ACC112 (cell line): ENCODE results near the gene SLC26A6.

ENCODE experiments used
- H2AFZ ChIP-seq: fragments of 200-600 bp; sonication (generic); one replicate; pipeline ENCODE4 v1.6.0; 2017; ENCODE audit warnings: antibody characterized with exemption, low read length; ENCODE audit not compliant: unreplicated experiment
- H3K27ac ChIP-seq: fragments of 200-600 bp; sonication (generic); 2 replicates; pipeline ENCODE4 v1.5.1; 2014; ENCODE audit warnings: low read depth, mild to moderate bottlenecking, antibody characterized with exemption, low read length, moderate library complexity
- H3K27me3 ChIP-seq: fragments of 200-600 bp; sonication (generic); 2 replicates; pipeline ENCODE4 v1.6.1; 2014; ENCODE audit warnings: mild to moderate bottlenecking, antibody characterized with exemption, low read length, moderate library complexity, mixed read lengths; ENCODE audit not compliant: insufficient read depth
- H3K36me3 ChIP-seq: fragments of 200-600 bp; sonication (generic); 2 replicates; pipeline ENCODE4 v1.6.1; 2016; ENCODE audit warnings: mild to moderate bottlenecking, antibody characterized with exemption, low read length, moderate library complexity, mixed read lengths; ENCODE audit not compliant: insufficient read depth
- H3K4me1 ChIP-seq: fragments of 200-600 bp; sonication (generic); one replicate; pipeline ENCODE4 v1.6.1; 2016; ENCODE audit warnings: low read length, mixed read lengths; ENCODE audit not compliant: insufficient read depth, unreplicated experiment, control insufficient read depth
- H3K4me3 ChIP-seq: fragments of 200-600 bp; sonication (generic); 2 replicates; pipeline ENCODE4 v1.5.1; 2014; ENCODE audit warnings: mild to moderate bottlenecking, low read depth, low read length
- H3K79me2 ChIP-seq: fragments of 200-600 bp; sonication (generic); one replicate; pipeline ENCODE4 v1.6.0; 2016; ENCODE audit warnings: low read length; ENCODE audit not compliant: control insufficient read depth, unreplicated experiment, insufficient read depth

Gene SLC26A6, protein sequence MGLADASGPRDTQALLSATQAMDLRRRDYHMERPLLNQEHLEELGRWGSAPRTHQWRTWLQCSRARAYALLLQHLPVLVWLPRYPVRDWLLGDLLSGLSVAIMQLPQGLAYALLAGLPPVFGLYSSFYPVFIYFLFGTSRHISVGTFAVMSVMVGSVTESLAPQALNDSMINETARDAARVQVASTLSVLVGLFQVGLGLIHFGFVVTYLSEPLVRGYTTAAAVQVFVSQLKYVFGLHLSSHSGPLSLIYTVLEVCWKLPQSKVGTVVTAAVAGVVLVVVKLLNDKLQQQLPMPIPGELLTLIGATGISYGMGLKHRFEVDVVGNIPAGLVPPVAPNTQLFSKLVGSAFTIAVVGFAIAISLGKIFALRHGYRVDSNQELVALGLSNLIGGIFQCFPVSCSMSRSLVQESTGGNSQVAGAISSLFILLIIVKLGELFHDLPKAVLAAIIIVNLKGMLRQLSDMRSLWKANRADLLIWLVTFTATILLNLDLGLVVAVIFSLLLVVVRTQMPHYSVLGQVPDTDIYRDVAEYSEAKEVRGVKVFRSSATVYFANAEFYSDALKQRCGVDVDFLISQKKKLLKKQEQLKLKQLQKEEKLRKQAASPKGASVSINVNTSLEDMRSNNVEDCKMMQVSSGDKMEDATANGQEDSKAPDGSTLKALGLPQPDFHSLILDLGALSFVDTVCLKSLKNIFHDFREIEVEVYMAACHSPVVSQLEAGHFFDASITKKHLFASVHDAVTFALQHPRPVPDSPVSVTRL

DNA sequence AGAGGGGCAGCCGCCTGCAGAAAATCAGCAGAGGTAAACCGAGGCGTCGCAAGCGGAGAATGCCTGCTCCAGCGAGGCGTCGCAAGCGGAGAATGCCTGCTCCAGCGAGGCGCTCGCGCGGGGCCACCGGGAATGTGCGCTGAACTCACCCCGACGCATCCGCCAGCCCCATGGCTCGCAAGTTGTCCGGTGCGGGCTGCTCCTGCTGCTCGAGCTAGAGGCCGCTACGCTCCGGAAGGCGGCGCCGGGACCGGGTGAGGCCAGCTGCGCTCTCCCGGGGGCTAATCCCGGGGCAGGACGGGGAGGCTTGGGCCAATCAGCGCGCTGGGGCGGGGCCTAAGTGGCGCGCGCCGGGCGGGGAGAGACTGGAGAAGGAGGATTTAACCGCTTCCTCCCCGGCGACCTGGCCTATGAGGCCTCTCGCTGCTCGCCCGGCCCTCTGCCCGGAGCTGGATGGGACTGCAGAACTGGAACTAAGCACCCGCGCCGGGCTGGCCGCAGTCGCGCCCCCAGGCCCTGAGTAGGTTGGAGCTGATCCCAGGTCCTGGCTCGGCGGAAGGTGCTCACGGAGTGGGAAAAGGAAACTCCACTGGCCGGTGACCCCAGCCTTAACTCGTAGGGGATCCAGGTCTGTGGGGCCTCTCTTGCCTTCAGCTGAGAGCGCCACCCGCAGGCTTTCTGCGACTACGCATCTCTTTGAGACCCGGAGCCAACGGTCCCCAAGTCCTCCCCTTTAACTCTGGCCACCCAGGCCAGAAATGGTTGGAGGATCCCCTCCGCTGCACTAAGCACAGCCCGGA is at the start of gene SLC26A6:
Gene SLC26A6 (minus strand): TSS at position 240 of the 800 bp plus-strand sequence. CDS start 68 bp downstream, at position 172.
- Histone ChIP-seq H3K79me2 (peaks cover 19% of the 10 kb centered on the region), H3K4me3 (peak within 1 kb of the TSS; percentile 87), H3K36me3 (peaks cover 14% of the 10 kb centered on the region; the same call in 1 of the 2 replicates), H3K4me1 (peaks cover 20% of the 10 kb centered on the region), H3K27me3 (no peaks in the 10 kb centered on the region), H3K27ac (peak within 1 kb of the TSS; percentile 18; the same call in 1 of the 2 replicates), H2AFZ (peak within 1 kb of the TSS; percentile 16)

DNA sequence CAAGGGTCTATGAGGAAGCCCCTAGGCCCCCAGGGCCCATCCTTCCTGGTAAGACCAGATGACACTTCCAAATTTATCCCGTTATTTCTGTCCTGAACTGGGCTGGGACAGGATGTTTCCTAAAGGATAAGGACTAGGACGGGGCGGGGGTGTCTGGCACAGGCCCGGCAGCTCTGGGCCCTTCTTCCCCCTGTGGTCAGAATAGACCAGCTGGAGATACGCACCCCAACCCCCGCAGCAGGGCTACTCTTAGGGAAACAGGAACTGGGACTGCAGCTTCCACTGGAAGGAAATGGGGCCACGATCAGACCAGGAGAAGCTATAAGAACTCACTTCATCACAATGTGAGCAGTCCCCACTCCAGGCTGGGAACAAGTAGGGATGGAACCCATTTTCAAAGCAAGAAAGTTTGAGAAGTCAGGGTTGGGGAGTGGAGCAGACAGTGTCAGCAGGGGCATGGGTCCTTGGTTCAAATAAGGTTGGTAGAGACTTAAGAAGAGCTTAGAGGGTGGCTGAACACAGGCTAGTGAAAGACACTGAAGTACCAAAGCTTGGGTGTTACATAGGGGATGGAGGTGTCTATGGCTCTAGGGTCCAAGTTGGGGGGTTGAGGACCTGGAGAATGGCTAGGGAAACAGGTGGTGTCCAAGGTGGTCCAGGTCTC is 49.4 kb upstream of the SLC26A6 start:
- H3K27me3 ChIP-seq: no peaks in the 10 kb centered on the region
- H3K4me1 ChIP-seq: peaks cover 21% of the 10 kb centered on the region
- H3K36me3 ChIP-seq: peaks cover 18% of the 10 kb centered on the region; the same call in 1 of the 2 replicates
- H3K79me2 ChIP-seq: peaks cover 25% of the 10 kb centered on the region
- peak overlapping the region; percentile 93 for H3K4me3 ChIP-seq
- no peak overlapping the region for H3K27ac ChIP-seq
- no peak overlapping the region for H2AFZ ChIP-seq

DNA sequence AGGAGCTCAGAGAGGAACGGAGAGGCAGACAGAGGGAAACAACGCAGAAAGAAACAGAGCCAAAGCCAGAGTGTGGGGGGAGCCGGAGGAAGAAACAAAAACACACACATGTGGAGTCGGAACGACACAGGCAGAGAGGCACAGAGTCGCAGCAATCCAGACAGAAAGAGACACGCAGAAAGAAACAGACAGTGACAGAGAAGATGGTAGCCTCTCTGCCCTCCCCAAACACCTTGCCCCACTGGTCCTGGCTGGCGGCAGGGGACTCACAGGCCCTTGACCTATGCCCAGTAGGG is 48.7 kb upstream of the SLC26A6 start:
- Histone ChIP-seq H3K4me1 (peaks cover 21% of the 10 kb centered on the region), H3K36me3 (peaks cover 20% of the 10 kb centered on the region; the same call in 1 of the 2 replicates)

DNA sequence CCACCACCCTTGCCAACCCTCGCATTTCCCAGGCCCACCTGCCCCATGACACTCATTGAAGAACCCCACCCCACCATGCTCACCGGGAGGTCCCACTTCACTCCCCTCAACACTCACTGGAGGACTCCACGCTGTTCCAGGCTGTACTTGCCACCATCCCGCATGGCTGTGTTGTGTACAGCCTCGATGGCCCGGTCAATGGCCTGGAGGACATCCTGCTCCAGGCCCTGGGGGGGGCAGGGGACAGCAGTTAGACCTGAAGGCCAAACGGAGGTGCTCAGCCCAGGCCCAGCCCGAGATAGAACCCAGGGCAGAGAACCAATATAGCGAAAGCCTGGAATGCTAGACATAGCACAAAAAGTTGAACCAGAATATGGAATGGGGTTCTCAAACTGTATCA is 47.5 kb upstream of the SLC26A6 start:
- peaks cover 25% of the 10 kb centered on the region for H3K79me2 ChIP-seq
- H3K4me1 ChIP-seq: peaks cover 21% of the 10 kb centered on the region
- no peaks in the 10 kb centered on the region for H3K27me3 ChIP-seq
- H3K36me3 ChIP-seq: peaks cover 16% of the 10 kb centered on the region; the same call in 1 of the 2 replicates
- no peak overlapping the region for H3K4me3 ChIP-seq
- no peak overlapping the region for H3K27ac ChIP-seq
- no peak overlapping the region for H2AFZ ChIP-seq

More for the DNA sequence above, 48.7 kb upstream of the SLC26A6 start:
- Histone ChIP-seq H3K27me3 (no peaks in the 10 kb centered on the region), H3K27ac (no peak overlapping the region), H2AFZ (no peak overlapping the region), H3K4me3 (peak overlapping the region; percentile 93), H3K79me2 (peaks cover 25% of the 10 kb centered on the region)

DNA sequence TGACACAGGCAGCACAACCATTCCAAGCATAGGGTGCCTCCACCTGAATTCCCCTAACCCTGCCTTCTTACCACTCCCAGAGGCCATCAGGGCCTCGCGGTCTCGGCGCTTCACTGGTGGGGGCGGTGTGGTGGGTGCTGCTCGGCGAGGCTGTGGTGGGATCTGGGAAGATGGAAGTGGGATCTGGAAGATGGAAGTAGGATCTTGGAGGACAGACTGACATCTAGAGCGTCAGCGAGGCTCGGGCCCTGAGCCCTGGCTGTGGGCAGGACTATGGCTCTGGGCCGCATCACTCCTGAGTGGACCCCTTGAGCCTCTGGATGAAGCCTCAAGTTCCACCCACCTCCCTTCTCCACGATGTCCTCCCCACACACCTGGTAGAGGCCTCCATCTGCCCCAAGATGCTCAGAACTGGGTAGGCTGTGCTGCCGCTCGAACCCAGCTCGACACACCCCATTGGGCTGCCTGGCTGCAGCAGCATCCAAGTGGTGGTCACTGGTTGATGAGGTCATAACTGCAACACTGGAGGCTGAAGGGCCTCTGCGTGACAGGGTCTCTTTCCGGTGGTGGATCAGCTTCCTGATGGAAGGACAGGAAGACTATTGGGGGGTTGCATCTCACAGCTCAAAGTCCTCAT is 46.8 kb upstream of the SLC26A6 start:
- Histone ChIP-seq H3K4me1 (peaks cover 21% of the 10 kb centered on the region), H3K36me3 (peaks cover 16% of the 10 kb centered on the region; the same call in 1 of the 2 replicates), H3K4me3 (no peak overlapping the region), H3K27ac (no peak overlapping the region), H3K27me3 (no peaks in the 10 kb centered on the region), H3K79me2 (peaks cover 25% of the 10 kb centered on the region), H2AFZ (no peak overlapping the region)

DNA sequence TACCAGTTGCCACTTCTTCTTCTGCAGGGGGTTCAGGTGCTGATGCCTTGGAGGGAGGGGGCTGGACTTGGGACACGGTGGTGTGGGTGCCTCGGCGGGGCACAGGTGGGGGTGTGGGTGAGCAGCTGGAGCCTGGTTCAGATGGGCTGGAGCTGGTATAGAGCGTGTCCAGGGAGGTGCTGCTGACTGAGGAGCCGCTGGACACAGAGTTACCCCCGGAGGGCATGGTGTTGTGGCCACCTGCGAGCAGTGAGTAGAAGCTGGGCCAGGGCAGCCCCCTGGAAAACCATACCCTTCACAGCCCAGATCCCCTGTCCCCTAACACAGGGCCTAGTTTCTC is 46.2 kb upstream of the SLC26A6 start:
- Histone ChIP-seq H3K27me3 (no peaks in the 10 kb centered on the region), H3K4me1 (peaks cover 21% of the 10 kb centered on the region), H2AFZ (no peak overlapping the region), H3K36me3 (peaks cover 16% of the 10 kb centered on the region; the same call in 1 of the 2 replicates), H3K27ac (no peak overlapping the region), H3K4me3 (no peak overlapping the region), H3K79me2 (peaks cover 25% of the 10 kb centered on the region)

DNA sequence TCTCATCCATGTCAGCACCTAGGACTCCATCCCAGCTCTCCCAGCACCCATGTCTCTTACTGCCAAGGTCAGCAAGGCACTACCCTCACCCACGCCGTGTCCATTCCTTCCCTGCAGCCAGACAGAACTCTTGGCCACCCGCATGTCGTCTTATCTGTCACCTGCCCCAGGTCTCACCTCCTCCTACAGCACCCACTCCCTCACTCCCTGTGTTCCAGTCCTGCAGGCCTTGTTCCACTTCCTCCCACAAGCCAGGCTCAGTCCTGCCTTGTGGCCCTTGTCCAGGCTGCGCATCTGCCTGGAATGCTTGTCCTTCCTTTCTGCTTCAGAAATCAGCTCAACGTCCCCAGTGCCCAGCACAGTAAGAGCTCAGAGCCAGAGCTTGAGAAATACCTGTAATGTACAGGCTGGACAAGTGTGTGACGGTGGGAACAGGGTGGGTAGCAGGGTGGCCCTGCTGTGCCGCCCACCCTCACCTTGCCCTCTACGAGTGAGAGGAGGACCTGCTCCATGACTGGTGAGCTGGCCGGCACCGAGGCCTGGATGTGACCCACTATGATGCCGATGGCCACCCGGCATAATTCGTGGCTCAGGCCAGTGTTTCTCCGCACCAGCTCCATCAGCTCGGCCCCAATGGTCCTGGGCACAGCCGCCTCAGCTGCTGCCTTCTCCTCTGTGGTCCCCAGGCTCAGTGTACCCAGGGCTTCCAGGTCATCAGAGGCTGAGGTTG is 45.7 kb upstream of the SLC26A6 start:
- peaks cover 25% of the 10 kb centered on the region for H3K79me2 ChIP-seq
- no peaks in the 10 kb centered on the region for H3K27me3 ChIP-seq
- no peak overlapping the region for H3K27ac ChIP-seq
- H3K36me3 ChIP-seq: peaks cover 16% of the 10 kb centered on the region; the same call in 1 of the 2 replicates
- H3K4me3 ChIP-seq: no peak overlapping the region
- no peak overlapping the region for H2AFZ ChIP-seq
- H3K4me1 ChIP-seq: peaks cover 21% of the 10 kb centered on the region

DNA sequence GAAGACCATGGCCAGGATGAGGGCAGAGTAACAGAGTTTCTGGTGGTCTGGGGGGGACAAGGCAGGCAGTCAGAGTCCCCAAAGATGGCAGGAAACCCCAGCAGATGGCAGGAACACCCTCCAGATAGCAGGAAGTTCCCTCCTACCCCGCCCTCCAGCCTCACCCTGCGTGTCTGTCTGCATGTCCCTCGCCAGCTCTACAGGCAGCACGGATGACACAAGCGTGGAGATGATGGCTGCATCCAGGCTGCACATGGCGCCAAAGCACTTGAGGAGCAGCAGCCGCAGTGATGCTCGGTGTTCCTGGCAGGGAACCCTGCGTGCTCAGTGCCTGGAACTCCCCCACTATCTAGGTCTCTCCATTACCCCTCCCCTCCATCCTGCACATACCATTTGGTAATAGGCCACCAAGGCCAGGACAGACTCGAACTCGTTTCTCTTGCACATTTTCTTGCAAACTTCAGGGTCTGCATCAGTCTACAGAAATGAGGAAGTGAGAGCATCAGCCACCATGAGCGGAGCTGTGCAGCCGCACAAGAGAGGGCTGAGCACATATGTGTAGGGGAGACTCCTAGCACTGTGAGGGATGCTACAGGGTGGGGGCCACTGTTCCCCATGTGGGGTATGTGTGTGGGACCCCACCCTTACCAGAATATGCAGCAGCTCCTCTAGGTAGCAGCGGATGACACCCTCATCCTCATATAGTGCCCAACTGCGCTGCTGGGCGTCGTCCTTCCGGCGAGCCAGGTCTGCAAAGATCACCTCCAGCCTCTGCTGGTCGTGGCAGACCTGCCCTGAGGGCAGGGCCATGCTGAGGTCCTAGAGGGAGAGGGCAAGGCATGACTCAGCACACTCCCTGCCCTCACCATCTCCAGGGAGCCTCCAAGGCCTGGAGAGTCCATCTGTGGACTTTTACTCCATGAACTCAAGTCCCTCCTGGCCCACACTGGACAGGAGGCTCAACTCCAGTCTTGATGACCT is 44.4 kb upstream of the SLC26A6 start:
- H3K4me3 ChIP-seq: no peak overlapping the region
- H3K4me1 ChIP-seq: peaks cover 21% of the 10 kb centered on the region
- peaks cover 17% of the 10 kb centered on the region for H3K79me2 ChIP-seq
- H3K27me3 ChIP-seq: no peaks in the 10 kb centered on the region
- H2AFZ ChIP-seq: no peak overlapping the region
- no peak overlapping the region for H3K27ac ChIP-seq
- peaks cover 16% of the 10 kb centered on the region; the same call in 1 of the 2 replicates for H3K36me3 ChIP-seq
